GM18502 (cell line): ENCODE data around the gene DNM3.

Source experiments
- ATAC-seq: cut with Tn5 transposase; IDR thresholded peaks from one replicate; pipeline ENCODE4 v1.9.1; 2021; ENCODE audit warnings: mild to moderate bottlenecking; ENCODE audit not compliant: unreplicated experiment, poor library complexity

The DNM3 gene

GRCh38 chr1:171816300-171816901 is 24.9 kb upstream of the DNM3 start:
- no peak for ATAC-seq

- ATAC-seq: no peak
Observed at GRCh38 chr1:171817511-171818265, 23.6 kb upstream of the DNM3 start.

DNA sequence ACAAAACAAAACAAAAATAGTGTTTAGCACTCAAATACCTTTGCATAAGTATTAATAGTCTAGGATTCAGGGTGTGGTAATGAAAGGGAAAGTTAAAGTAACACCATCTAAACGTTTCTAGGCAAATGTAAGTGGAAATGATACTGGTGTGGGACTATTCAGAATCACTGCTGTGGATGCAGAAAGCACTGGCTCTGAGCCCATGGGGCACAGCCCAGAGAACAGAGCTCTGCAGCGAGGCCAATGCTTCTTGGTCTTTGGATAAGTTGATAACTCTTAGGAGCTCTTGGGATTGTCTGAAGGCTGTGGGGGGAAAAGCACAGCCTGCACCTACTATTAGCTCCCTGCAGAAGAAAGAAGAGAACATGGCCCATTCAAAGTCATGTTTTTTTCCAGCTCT is 21.4 kb upstream of the DNM3 start:
- ATAC-seq: no peak

DNA sequence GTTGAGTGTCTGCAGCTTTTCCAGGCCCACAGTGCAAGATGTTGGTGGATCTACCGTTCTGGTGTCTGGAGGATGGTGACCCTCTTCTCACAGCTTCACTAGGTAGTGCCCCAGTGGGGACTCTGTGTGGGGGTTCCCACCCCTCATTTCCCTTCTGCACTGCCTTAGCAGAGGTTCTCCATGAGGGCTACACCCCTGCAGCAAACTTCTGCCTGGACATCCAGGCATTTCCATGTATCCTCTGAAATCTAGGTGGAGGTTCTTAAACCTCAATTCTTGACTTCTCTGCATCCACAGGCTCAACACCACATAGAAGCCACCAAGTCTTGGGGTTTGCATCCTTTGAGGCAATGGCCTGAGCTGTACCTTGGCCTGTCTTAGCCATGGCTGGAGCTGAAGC is 14.3 kb upstream of the DNM3 start:
- no peak for ATAC-seq

DNA sequence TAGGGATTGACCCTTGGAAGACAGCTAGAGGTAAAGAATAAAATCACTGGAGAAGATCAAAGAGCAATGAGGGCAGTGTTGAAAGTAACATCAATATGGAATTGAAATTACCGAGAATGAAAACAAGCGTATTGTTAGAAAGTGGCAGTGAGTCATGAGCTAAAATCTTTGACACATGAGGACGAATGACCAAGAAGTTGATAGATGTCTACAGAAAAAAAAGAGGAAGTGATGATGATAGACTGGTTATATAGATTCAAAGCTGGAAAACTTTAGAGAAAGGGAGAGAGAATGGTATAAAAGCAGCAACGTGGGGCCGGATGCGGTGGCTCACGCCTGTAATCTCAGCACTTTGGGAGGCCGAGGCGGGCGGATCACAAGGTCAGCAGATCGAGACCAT is 12.5 kb upstream of the DNM3 start:
- ATAC-seq: no peak

DNA sequence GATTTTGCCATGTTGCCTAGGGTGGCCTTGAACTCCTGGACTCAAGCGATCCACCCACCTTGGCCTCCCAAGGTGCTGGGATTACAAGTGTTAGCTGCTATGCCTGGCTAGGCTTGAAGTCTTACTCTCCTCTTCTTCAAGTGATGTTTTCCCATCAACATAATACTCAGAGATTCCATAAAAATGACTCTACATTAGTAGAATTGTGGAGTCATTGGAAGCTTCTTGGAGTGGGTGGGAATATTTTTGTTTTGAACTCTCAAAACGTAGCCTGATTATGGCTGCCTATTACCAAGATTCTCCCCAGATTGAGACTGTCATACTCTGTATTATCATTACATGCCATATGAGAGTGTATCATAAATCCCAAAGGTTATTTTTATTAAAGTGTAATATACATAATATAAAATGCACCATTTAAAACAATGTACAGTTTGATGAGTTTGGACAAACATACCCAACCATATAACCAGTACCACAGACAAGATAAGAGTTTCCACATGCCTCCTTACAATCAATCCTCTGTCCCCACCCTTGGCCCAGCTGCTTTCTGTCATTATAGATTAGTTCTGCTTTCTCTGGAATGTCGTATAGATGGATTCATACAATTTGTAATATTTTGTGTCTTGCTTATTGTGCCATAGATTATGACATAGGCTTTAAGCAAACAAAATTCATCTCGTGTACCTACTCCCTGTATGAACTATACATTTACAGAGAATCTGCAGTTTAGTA is 8.0 kb upstream of the DNM3 start:
- ATAC-seq: no peak

GRCh38 chr1:171834821-171835220 is 6.5 kb upstream of the DNM3 start:
- ATAC-seq: no peak

GRCh38 chr1:171835891-171836290 is 5.4 kb upstream of the DNM3 start:
- ATAC-seq: no peak

DNA sequence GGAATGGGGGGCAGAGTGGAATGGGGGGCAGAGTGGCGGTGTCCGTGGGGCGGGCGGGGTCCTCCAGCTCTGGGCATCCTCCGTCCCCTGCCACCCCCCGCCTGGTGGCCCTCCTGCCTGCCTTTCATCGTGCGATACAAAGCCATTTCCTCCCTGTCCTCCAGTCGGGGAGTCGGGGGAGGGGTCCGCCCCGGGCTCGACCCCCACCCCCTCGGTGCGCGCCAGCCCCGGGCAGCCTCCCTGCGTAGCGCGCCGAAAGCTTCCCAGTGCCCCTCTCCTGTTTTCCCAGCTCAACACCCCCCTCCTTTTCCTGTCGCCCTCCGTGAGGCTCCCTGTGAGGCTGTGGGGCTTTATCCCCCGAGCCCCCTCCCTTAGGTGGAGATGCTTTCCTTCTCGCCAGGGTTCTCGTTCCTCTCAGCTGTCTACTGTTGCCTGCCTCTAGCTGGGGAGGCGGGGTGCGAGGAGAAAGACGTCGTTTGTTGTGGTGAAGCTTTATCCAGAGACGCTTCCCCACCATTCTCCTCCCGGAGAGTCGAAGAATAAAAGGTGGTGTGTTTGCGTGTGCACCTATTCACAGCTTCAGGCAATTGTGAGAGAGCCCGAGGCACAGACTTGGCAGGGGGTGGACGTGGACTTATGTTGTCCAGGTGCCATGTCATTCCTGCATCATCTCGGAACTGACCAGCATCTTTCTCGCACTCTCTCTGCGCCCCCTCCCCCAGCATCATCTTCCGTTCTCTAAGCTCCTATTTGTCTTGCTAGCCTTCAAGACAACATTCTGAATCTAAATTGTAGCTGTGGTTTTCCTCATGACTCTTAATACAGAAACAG is 848 bp downstream of the DNM3 start:
- ATAC-seq: peak; percentile 6

DNA sequence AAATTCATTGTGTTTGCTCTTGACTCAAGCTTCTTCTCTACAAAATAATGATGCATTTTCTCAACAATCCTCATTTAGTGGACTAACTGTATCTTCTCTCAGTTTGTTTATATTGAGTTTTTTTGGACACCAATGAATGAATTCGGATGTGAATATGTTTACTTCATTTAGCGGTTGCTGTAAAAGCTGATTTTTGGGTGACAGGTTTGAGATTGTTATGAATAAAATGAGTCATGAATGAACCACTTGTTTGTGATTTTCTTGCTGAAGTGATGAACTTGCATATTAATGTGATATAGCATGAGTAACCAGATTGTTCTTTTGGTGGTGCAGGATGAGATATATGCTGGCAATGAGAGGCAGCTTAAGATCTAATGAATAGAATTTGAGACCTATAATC is 3.1 kb downstream of the DNM3 start:
- ATAC-seq: no peak

- ATAC-seq: no peak
Observed at GRCh38 chr1:171845998-171846397, 4.7 kb downstream of the DNM3 start.

GRCh38 chr1:171849245-171849898 is 8.1 kb downstream of the DNM3 start:
- ATAC-seq: no peak

DNA sequence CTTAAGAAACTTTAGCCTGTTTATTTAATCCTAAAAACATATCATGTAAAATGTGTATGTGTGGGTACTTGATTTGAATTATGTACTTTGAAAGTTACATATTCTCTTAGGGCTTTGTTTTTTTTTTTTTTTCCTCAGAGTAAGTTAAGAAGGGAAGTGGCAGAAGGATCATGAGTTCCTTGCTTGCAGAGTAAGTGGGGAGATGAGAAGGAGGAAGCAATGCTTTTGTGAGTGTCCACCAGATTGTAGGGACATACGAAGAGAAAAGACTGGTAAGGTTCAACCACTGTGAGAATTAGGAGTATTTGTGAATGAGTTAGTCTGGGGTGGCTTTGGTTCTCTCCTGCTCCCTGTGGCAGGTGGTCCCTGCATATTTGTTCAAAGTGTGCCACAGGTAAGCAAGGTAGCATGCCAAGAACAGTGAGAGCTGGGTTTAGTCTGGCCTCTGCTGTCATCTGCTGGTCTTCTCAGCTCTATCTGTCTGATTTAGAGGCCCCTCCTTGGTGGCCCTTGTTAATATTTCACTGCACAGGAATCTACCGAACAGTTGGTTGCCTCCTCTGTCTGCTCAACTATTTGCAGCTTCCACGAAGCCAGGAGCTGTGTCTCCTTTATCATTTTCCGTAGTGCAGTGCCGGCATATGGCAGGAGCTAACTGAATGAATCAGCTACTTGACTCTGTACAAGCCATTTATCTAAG is 9.5 kb downstream of the DNM3 start:
- no peak for ATAC-seq

GRCh38 chr1:171852272-171852671 is 11.0 kb downstream of the DNM3 start:
- ATAC-seq: no peak

- no peak for ATAC-seq
Observed at GRCh38 chr1:171855381-171855780, 14.1 kb downstream of the DNM3 start.

DNA sequence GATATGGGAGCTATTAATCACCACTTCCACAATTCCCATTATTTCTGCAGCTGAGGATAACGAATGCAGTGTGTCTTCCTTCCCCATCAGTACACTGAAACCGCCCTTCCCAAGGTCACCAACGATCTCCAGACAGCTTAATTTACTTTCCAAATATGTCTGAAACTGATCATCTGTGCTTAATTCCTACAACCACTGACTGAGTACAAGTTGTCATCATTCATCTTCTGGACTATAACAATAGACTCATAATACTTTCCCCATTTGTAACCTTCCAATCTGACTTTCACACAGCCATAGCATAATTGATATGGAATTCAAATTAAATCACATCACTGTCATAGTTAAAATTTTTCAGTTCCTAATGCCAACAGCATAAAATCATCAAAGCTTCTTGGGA is 17.4 kb downstream of the DNM3 start:
- ATAC-seq: no peak

DNA sequence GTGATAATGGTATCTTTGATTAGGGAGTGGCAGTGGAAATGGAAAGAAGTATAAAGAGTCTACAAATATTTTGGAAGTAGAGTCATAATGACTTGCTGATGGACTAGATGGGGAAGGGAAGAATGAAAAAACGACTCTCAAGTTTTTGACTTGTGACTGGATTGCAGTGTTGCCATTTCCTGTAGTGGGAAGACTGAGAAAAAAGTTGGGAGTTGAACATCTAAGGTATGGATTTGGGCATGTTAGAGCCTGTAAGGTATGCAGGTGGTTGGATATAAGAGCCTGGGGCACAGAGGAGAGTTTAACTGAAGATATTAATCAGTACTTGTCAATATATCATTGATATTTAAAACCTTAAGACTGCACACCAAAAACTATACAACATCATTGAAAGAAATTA is 19.4 kb downstream of the DNM3 start:
- no peak for ATAC-seq

DNA sequence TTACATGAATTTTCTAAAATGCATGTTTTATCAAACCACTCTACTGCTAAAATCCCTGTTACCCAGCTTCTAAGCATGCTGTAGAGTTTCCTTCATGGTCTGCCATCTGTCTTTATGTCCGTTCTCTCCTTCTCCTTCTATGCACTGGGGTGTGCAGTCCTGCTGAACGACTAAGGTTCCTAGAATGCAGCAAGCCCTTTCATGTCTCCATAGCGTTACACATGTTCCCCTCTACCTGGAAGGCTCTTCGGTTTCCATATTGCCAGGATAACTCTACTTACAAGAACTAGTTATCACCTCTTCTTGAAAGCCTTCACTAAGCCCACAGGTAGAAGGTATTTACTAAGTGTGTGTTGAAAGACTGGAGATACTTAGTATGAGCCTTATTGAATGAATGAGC is 22.2 kb downstream of the DNM3 start:
- no peak for ATAC-seq

- ATAC-seq: no peak
Observed at GRCh38 chr1:171864308-171864707, 23.0 kb downstream of the DNM3 start.

DNA sequence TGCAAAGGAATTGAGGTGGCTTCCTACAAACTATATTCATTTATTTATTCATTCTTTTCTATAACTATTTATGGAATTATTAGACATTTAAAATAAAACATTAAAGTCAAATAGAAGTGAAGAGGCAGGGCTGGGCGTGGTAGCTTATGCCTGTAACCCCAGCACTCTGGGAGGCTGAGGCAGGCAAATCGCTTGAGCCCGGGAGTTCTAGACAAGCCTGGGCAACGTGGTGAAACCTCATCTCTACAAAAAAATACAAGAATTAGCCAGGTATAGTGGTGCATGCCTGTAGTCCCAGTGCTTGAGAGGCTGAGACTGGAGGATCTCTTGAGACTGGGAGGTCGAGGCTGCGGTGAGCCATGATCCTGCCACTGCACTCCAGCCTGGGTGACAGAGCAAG is 23.8 kb downstream of the DNM3 start:
- no peak for ATAC-seq
